Femur (tissue), 1 donor: ENCODE results near the gene PTTG1IP.
"Not testable (repeated sequence)": the region's sequence is repeated elsewhere in the genome, so short reads cannot be mapped to it uniquely, and the experiment has no call there.

Source experiments
- DNase-seq: peaks from one replicate; pipeline ENCODE4 v3.0.0-alpha.2; 2017

The PTTG1IP gene

DNA sequence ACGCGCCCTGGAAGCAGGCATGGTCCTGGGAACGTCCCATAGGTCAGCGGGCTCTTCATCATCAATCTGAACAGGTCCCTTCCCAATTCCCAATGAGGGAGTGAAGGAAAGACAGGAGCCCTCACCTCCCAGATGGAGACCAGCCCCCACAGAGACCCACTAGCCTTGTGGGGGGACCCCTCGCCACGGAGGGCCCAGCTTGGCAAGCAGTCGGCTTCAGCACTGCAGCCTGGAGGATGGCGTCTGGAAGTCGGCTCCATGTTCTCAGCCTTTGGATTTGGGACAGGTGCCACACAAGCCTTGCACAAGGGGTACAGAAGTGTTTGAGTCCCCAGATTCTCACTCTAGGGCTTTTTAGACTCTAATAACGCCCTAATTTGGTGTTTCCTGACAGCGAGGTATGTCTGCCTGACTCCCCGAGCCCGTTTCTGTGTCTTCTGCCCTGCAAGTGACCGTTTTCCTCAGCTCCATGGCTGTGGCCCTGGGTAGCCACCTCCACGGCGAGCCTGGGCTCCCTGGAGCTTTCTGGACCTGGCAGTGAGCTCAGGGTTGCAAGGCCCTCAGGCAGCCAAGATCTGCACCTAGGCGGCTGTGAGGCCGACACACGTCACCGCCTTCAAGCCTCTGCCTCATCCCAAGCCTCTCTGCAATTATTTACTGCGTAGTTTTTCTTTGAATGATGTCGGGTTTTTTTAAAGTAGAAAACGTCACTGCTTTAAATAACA, 30.6 kb downstream of the PTTG1IP start:
- DNase-seq = no peak

DNA sequence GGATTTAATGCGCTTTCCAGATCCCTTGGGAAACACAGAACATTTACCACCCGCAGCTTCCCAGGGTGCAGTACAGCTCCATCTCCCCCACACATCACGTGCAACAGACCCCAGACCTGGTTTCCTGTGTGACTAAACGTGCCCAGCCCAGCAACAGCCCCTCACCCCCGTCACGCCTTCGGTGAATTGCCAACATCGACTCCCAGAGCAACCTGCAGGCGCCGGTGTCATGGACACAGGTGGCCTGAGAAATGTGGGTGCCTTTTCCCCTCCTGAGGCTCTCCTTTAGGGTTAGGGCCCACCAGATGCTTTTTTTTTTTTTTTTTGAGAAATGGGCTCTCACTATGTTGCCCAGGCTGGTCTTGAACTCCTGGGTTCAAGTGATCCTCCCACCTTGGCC, 31.4 kb downstream of the PTTG1IP start:
- DNase-seq = no peak

- DNase-seq = no peak
Observed at GRCh38 chr21:44840771-44841170, 32.7 kb downstream of the PTTG1IP start.

- no peak for DNase-seq
Observed at GRCh38 chr21:44838951-44839350, 34.5 kb downstream of the PTTG1IP start.

DNA sequence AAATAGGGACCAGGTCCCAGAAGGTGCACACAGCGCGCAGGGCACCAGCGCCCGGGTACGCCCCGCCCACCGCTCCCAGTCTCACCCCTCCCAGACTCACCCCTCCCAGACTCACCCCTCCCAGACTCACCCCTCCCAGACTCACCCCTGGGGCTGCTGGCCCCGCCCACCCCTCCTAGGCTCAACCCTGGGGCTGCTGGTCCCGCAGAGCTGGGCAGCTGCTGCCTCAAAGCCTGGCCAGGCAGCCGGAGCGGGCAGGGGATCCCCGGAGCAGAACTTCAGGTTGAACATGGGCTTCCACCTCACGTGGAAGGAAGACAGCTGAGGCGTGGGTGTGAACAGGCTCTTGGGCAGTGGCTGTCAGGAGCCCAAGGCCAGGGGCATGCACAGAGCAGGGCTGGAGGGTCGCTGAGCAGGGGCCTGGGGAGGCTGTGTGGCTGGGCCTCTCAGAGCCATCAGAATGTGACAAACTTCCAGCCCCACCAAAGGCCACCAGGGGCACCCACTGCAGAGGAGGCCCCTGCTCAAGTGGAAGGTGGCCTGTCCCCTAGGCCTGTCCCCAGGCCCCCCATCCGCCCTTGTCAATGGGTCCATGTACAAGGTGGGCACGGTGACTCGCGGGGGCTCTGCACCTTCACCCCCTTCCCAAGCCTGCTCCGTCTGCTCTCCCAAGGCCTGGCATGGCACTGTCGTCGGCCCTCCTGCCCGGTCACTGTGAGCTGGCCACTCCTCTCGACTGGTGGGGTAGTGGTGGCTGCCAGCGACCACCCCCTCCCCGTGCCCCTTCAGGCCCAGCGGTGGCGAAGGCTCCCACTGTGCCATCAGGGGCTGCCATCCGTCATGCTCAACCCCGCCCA, 35.2 kb downstream of the PTTG1IP start:
- no peak for DNase-seq

DNA sequence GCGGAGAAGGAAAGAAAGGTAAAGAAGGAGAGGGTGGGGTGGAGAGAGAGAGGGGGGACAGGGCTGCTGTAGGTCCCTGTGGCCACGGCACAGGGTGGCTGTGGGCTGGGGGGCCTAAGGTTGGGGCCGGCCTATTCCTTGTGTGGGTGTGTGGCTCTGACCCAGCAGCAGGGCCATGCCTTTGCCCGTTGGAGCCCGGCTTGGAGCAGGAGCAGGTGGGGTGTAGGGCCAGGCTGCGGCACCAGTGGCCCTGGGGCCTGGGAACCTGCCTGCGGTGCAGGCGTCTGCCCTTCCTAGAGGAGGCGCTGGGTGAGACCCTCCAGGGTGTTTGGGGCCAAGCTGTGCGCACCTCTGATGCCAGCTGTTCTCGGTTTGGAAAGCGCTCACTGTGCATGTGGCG, 36.0 kb downstream of the PTTG1IP start:
- DNase-seq = no peak

- DNase-seq = peak; percentile 52
Observed at GRCh38 chr21:44836666-44837471, 36.6 kb downstream of the PTTG1IP start.

DNA sequence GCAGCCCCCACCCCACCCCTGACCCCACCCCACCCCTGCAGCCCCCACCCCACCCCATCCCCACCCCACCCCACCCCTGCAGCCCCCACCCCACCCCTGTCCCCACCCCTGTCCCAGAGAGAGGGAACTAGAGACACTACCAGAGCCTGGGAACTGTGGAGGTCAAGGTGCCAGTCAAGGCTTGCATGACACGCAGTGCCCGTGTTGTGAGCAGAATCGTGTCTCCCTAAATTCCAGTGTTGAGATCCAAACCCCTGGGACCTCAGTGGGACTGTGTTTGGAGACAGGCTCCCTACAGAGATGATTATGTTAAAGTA, 37.2 kb downstream of the PTTG1IP start:
- no peak for DNase-seq

- DNase-seq = no peak
Observed at GRCh38 chr21:44835647-44835973, 37.9 kb downstream of the PTTG1IP start.

- DNase-seq = no peak
Observed at GRCh38 chr21:44834951-44835646, 38.4 kb downstream of the PTTG1IP start.

GRCh38 chr21:44834231-44834950, 39.1 kb downstream of the PTTG1IP start:
- DNase-seq = no peak

DNA sequence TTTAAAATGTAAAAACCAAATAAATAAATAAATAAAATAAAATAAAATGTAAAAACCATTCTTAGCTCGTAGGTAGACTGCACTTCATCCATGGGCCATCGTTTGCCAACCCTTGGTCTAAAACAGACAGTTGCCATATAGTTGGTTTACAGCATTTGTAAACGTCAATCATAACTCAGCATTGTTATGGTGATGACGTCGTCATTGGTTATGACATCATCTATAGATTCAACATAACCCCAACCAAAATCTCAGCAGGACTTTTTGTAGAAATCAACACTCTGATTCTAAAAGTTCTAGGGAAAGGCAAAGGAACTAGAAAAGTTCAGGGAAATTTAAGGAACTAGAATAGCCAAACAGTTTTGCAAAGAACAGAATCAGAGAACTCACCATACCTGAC, 39.8 kb downstream of the PTTG1IP start:
- no peak for DNase-seq

DNA sequence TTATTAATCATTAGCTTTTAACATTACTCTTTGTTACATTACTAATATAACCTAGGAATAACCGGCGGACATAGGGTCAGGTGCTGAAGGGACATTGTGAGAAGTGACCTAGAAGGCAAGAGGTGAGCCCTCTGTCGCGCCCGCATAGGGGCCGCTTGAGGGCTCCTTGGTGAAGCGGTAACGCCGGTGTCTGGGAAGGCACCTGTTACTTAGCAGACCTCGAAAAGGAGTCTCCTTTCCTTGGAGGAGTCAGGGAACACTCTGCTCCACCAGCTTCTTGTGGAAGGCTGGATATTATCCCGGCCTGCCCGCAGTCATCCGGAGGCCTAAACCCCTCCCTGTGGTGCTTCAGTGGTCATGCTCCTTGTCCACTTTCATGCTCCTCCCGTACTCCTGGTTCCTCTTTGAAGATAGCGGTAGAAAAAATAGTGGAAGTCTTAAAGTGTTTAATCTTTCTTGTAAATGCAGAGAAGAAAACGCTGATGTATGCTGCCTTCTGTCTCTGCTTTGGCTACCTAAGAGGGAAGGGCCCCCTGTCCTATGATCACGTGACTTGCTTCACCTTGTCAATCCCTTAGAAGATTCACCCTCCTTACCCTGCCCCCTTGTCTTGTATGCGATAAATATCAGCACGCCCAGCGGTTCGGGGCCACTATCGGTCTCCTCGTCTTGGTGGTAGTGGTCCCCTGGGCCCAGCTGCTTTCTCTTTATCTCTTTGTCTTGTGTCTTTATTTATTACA, 40.8 kb downstream of the PTTG1IP start:
- DNase-seq = not testable (repeated sequence)

DNA sequence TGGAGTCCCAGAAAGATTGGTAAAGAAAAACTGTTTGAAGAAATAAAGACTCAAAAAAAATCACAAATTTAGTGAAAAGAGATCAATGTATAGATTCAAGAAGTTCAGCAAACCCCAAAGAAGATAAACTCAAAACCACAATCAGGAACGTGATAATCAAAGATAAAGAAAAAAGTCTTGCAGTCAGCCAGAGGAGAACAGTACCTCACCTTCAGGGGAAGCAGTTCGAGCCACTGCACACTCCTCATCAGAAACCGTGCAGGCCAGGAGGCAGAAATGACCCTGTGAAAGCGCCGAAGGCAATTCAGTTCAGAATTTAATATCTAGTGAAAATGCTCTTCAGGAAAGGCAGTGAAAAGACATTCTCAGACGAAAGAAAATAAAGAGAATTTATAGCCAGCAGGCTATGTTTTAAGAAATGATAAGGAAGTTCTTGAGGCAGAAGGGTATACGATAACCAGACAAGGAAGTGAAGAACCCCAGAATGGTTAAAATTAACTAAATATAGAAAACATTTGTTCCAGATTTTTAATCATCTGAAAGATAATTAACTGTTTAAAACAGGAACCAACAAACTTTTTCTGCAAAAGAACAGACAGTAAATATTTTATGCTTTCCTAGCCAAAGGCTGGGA, 42.1 kb downstream of the PTTG1IP start:
- DNase-seq = no peak

DNA sequence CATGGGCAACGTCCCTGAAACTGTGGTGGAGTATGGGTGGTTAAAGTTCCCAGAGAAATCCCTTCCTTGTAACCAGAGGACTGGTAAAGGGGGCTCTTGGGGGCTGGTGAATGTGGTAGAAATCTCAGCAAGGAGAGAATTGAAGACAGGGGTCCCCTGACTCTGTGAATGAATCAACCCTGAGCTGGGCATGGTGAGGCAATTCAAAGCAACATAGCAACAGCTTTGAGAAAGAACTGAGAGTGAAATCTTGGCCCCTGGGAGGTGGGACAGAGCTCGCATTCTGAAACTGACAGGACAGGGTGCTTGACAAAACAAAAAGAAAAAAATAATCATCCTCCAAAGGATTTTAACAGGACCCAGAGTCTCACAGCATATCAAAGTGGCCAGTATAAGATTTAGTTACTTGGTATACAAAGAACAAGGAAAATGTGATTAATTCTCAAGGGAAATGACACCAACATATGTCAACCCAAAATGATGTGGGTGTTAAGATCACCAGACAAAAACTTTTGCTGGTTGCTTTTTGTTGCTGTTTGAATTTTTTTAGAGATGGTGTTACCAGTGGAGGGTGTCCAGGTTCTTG, 43.9 kb downstream of the PTTG1IP start:
- DNase-seq = no peak

DNA sequence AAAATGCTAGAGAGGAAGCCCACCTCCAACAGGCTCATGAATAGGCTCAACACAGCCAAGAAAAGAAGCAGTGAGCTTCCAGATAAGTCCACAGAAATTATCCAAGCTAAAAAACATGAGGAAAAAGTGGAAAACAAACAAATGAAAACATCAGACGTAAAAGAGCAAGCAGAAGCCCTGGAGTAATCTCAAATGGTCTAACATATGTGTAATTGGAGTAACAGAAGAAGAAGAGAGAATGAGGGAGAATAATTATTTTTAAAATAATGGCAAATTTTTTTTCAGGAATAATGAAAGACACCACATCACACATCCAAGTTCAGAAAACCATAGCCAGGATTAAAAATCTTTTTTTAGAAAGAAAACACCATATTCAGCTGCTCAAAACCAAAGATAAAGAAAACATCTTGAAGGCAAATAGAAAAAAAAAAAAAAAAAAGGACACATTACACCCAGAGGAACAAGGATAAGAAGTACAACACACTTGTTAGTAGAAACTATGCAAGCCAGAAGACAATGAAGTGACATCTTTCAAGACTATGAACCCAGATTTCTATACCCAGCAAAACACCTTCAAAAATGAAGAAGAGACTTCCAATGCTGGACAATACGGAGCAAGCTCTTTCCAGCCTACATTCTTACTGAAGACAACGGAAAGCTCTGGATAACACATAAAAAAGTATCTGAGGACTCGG, 45.0 kb downstream of the PTTG1IP start:
- DNase-seq = no peak

- no peak for DNase-seq
Observed at GRCh38 chr21:44823179-44823660, 50.3 kb downstream of the PTTG1IP start.

DNA sequence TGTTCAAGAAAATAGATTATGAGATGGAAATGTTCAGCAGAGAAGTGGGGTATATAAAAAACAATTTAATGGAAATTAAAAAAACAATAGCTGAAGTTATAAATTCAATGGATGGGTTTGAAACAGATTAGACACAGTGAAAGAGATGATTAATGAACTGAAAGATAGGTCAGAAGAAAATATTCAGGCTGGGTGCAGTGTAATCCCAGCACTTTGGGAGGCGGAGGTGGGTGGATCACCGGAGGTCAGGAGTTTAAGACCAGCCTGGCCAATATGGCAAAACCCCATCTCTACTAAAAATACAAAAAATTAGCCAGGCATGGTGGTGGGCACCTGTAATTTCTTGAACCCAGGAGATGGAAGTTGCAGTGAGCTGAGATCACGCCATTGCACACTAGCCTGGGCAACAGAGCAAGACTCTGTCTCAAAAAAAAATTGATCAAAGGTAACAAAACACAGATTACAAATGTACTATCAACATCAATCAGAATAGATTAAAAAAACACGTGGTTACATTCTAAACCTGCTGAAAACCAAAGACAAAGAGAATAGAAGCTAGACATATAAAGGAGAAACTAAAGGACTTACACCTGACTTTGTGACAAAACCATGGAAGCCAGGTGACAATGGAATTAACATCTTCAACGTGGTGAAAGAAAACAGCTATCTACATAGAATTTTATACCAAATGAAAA, 50.9 kb downstream of the PTTG1IP start:
- DNase-seq = no peak

DNA sequence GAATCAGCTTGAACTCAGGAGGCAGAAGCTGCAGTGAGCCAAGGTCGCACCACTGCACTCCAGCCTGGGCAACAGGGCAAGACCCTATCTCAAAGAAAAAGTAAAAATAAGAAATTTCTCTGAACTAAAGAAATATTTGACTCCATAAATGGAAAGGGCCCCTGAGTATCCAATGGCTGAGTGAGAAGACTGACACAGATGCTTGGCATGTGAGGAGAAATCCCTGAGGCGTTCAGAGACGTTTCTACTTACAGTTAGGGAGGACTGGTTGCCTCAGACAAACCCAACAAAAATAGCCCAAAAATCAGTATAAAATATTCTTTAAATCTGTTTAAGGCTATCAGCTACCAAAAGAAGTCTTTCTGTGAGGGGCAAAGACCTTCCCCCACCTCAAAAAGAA, 52.6 kb downstream of the PTTG1IP start:
- no peak for DNase-seq
